CD14-positive monocyte (primary cell): ENCODE data around the gene DGCR2. TPM values are rescaled to one million over a fixed set of nuclear protein-coding genes. Genes with fewer than 3 reads are reported as not detected.
"Not testable (repeated sequence)": the region's sequence is repeated elsewhere in the genome, so short reads cannot be mapped to it uniquely, and the experiment has no call there.

Source experiments
- DNase-seq, 3 donors: peaks; one replicate each; pipeline ENCODE4 v3.0.0-alpha.2; 2011 to 2022
- H2AFZ ChIP-seq: 2 replicates; pipeline ENCODE4 v1.6.0; 2012; ENCODE audit warnings: mild to moderate bottlenecking, low read depth, low read length, inconsistent platforms; ENCODE audit not compliant: insufficient read depth, poor library complexity, severe bottlenecking
- H3K27ac ChIP-seq, 2 donors: 1 replicate in 1 of 2; 2 replicates in 1 of 2; pipeline ENCODE4 v1.5.1; 2012 to 2013; ENCODE audit warnings: low read length in 2 of 2, control low read depth in 1 of 2, inconsistent platforms in 1 of 2, low read depth in 1 of 2, mild to moderate bottlenecking in 1 of 2
- H3K27me3 ChIP-seq, 2 donors: one replicate each; pipeline versions ENCODE4 v1.6.0 to v1.6.1; 2011 to 2013; ENCODE audit warnings: low read length in 2 of 2; ENCODE audit not compliant: control insufficient read depth in 2 of 2, insufficient read depth in 2 of 2
- H3K36me3 ChIP-seq, 2 donors: replicated peaks in 1 of 2; 1 replicate in 1 of 2; 2 replicates in 1 of 2; pipeline versions ENCODE4 v1.5.1 to v1.6.1; 2012 to 2013; ENCODE audit warnings: low read length in 2 of 2, control low read depth in 1 of 2, inconsistent platforms in 1 of 2, mild to moderate bottlenecking in 1 of 2; ENCODE audit not compliant: insufficient read depth in 2 of 2, control insufficient read depth in 1 of 2
- H3K4me1 ChIP-seq, 2 donors: 1 replicate in 1 of 2; 2 replicates in 1 of 2; pipeline versions ENCODE4 v1.5.1 to v1.6.1; 2012 to 2013; ENCODE audit warnings: low read length in 2 of 2, control low read depth in 1 of 2, inconsistent platforms in 1 of 2, mild to moderate bottlenecking in 1 of 2, moderate library complexity in 1 of 2; ENCODE audit not compliant: insufficient read depth in 2 of 2, control insufficient read depth in 1 of 2
- H3K4me2 ChIP-seq: replicated peaks from 2 replicates; pipeline ENCODE3; 2012; ENCODE audit warnings: low read length, moderate library complexity, mild to moderate bottlenecking; ENCODE audit not compliant: poor library complexity, severe bottlenecking; ENCODE audit errors: extremely low read depth
- H3K4me3 ChIP-seq, 3 experiments: fragments of 200-600 bp in 1 of 3; sonication (generic) in 1 of 3; replicated peaks in 1 of 3; 1 replicate in 2 of 3; 2 replicates in 1 of 3; pipeline ENCODE4 v1.5.1; 2011 to 2013; ENCODE audit warnings: low read length in 3 of 3, mild to moderate bottlenecking in 3 of 3, control low read depth in 2 of 3, low read depth in 2 of 3, inconsistent platforms in 1 of 3, moderate library complexity in 1 of 3
- H3K79me2 ChIP-seq: 2 replicates; pipeline ENCODE4 v1.6.0; 2012; ENCODE audit warnings: mild to moderate bottlenecking, control low read depth, inconsistent platforms, low read length, moderate library complexity; ENCODE audit not compliant: insufficient read depth
- H3K9ac ChIP-seq: 2 replicates; pipeline ENCODE4 v1.6.0; 2017; ENCODE audit warnings: low read length, mild to moderate bottlenecking; ENCODE audit not compliant: insufficient read depth, poor library complexity, severe bottlenecking
- H3K9me3 ChIP-seq, 2 donors: replicated peaks in 1 of 2; 1 replicate in 1 of 2; 2 replicates in 1 of 2; pipeline versions ENCODE4 v1.5.1 to v1.6.1; 2012 to 2013; ENCODE audit warnings: low read length in 2 of 2, control low read depth in 1 of 2; ENCODE audit not compliant: control insufficient read depth in 1 of 2, insufficient read depth in 1 of 2
- H4K20me1 ChIP-seq: 2 replicates; pipeline ENCODE4 v1.6.0; 2012; ENCODE audit warnings: mild to moderate bottlenecking, low read length, control low read depth, moderate library complexity; ENCODE audit not compliant: insufficient read depth
- H3K27ac Mint-ChIP-seq, 7 donors: one replicate each; pipeline ENCODE4 v1.8.0; 2020; ENCODE audit warnings: mild to moderate bottlenecking in 7 of 7, mixed read lengths in 7 of 7, moderate library complexity in 6 of 7, inconsistent platforms in 2 of 7
- H3K27me3 Mint-ChIP-seq, 3 donors: one replicate each; pipeline ENCODE4 v1.8.0; 2021 to 2022; ENCODE audit warnings: low read depth in 3 of 3, mild to moderate bottlenecking in 3 of 3, mixed read lengths in 3 of 3, moderate library complexity in 3 of 3, inconsistent platforms in 1 of 3
- H3K36me3 Mint-ChIP-seq, 2 donors: one replicate each; pipeline ENCODE4 v1.8.0; 2020; ENCODE audit warnings: mixed read lengths in 2 of 2, inconsistent platforms in 1 of 2, mild to moderate bottlenecking in 1 of 2
- H3K4me1 Mint-ChIP-seq: one replicate; pipeline ENCODE4 v1.8.0; 2020; ENCODE audit warnings: mild to moderate bottlenecking, mixed read lengths
- H3K4me3 Mint-ChIP-seq, 2 donors: one replicate each; pipeline ENCODE4 v1.8.0; 2020; ENCODE audit warnings: mild to moderate bottlenecking in 2 of 2, mixed read lengths in 2 of 2, moderate library complexity in 1 of 2
- H3K9me3 Mint-ChIP-seq, 7 donors: one replicate each; pipeline ENCODE4 v1.8.0; 2020 to 2022; ENCODE audit warnings: mixed read lengths in 7 of 7, mild to moderate bottlenecking in 6 of 7, moderate library complexity in 6 of 7, inconsistent platforms in 2 of 7
- CTCF ChIP-seq: fragments of 200-600 bp; IDR thresholded peaks from one replicate; pipeline ENCODE4 v1.8.0; 2022; ENCODE audit warnings: antibody characterized with exemption, mild to moderate bottlenecking
- WGBS: methylation state at CpG from one replicate; pipeline ENCODE4 v1.1.5; 2013; ENCODE audit warnings: missing lambda C conversion rate; ENCODE audit not compliant: insufficient coverage; 5-methylcytosine and 5-hydroxymethylcytosine counted together
- intact Hi-C, 2 donors: fragments of 100-400 bp; cut with micrococcal nuclease; formaldehyde crosslinking; loops; one replicate each; pipeline versions ENCODE4 v1.15.0 to v1.15.1; 2023
- polyA plus RNA-seq, 3 donors: library from polyadenylated mRNA; depleted of rRNA in 1 of 3; unstranded in 2 of 3; stranded (reverse) in 1 of 3; fragments of 300-500 nt in 2 of 3; fragments of >200 nt in 1 of 3; fragmentation: Illumina TruSeq in 2 of 3; gene quantifications; 1 replicate in 2 of 3; 2 replicates in 1 of 3; pipeline ENCODE4 v1.2.3, GENCODE V29; 2012 to 2021

The DGCR2 gene
- polyA plus RNA-seq, 3 donors: 28.9 to 37.0 (median 36.2) TPM

- peak overlapping the region in 1 of 2 donors; percentile 3 for H3K27ac ChIP-seq
- Mint-ChIP-seq H3K27me3 (no peaks in the 10 kb centered on the region), H3K27ac (peak overlapping the region in 2 of 7 donors; percentile 1 to 21), H3K9me3 (no peaks in the 10 kb centered on the region), H3K4me1 (no peaks in the 10 kb centered on the region), H3K4me3 (no peak overlapping the region), H3K36me3 (peaks cover 84 to 94% of the 10 kb centered on the region in 2 donors)
- WGBS: 91% methylated on average over 4 of the region's 10 CpGs
- H2AFZ ChIP-seq: no peak overlapping the region
- H3K9ac ChIP-seq: no peak overlapping the region
- DNase-seq: no peak
- no peak overlapping the region for H3K4me2 ChIP-seq
- intact Hi-C loops: no loop called here
- no peaks in the 10 kb centered on the region for H3K27me3 ChIP-seq
- H3K79me2 ChIP-seq: peaks cover 13% of the 10 kb centered on the region
- TF ChIP-seq CTCF: no peak
- no peak overlapping the region for H3K4me3 ChIP-seq
- peaks cover 83 to 99% of the 10 kb centered on the region in 2 donors for H3K36me3 ChIP-seq
- H3K9me3 ChIP-seq: no peaks in the 10 kb centered on the region
- peaks cover 69% of the 10 kb centered on the region for H4K20me1 ChIP-seq
- no peaks in the 10 kb centered on the region for H3K4me1 ChIP-seq
Observed at GRCh38 chr22:19051381-19052072, 70.7 kb downstream of the DGCR2 start.

- H3K27ac ChIP-seq, H3K4me2 ChIP-seq, H2AFZ ChIP-seq, H3K9me3 ChIP-seq, H3K27me3 Mint-ChIP-seq, H3K4me3 ChIP-seq, H3K4me1 ChIP-seq, H3K9me3 Mint-ChIP-seq, H3K4me1 Mint-ChIP-seq, DNase-seq, intact Hi-C loops, H3K9ac ChIP-seq, H3K4me3 Mint-ChIP-seq, H3K27ac Mint-ChIP-seq, H3K27me3 ChIP-seq: not testable (repeated sequence)
- H3K79me2 ChIP-seq: peaks cover 13% of the 10 kb centered on the region
- WGBS: 100% methylated on average over 1 of the region's 4 CpGs
- peaks cover 85 to 99% of the 10 kb centered on the region in 2 donors for H3K36me3 ChIP-seq
- H3K36me3 Mint-ChIP-seq: peaks cover 84 to 94% of the 10 kb centered on the region in 2 donors
- peaks cover 66% of the 10 kb centered on the region for H4K20me1 ChIP-seq
Observed at GRCh38 chr22:19050847-19051246, 71.4 kb downstream of the DGCR2 start.
